HG02973 (cell line): ENCODE data around the gene ADGRD1.
"Not testable (repeated sequence)": the region's sequence is repeated elsewhere in the genome, so short reads cannot be mapped to it uniquely, and the experiment has no call there.

Experiments used
- ATAC-seq: cut with Tn5 transposase; IDR thresholded peaks from one replicate; pipeline ENCODE4 v1.9.1; 2021; ENCODE audit warnings: moderate library complexity; ENCODE audit not compliant: unreplicated experiment

The ADGRD1 gene

DNA sequence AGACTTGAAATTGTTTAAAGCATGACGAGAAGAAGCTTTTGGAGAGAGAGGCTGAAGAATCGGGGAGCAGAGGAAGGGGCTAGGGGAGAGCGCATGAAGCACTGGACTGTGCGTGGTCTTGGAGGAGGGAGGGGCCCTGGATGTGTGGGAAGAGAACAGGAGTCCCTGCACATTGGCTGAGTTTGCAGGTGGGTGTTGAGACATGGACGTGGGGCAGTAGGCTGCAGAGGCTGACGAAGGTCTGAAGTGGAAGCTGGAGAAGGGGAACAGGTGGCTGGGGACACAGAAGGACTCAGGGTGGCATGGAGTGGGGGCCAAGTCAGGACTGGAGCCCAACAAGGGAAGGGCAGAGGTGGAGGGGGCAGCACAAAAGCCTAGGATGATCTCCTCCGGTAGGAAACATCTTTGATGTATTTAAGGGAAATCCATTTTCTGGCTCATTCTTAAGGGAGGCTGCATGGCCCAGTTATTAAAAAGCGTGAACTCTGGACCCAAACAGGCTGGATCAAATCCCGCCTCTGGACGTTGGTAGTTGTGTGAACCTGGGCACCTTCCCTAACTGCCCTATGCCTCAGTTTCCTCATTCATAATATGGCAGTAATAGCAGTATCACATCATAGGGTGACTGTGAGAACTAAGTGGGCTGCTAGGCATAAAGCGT lies 29.0 kb downstream of the ADGRD1 start:
- no peak for ATAC-seq

DNA sequence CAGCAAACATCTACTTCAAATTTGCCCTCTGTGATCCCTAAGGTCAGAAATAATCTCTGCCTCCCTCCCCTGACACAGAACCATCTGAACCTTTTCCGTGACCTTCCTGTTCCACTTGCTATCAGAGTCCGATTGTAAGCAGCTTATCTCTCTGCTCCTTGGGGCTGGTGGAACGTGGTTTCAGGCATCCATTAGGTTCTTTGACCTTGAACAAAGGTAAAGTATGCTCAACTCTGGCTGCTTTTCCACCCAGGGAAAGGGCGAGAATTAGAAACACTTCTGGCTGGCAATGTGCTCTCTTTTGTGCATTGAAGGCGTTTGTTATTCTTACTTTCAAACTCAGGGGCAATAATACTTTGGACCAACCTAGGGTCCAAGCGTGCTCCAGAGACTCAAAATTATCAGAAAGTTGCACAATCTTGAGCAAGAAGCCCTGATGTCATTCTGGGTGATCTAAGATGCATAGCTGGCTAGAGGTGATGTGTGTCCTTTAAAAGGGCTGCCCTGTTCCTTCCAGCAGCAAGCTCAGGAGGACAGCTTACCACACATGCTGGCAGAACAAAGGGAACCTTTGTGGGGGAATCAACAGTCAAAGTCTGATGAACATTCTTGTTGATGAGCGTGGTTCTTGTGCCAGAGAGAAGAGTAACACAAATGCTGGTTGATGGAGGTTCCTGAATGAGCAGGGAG lies 29.8 kb downstream of the ADGRD1 start:
- ATAC-seq = no peak

DNA sequence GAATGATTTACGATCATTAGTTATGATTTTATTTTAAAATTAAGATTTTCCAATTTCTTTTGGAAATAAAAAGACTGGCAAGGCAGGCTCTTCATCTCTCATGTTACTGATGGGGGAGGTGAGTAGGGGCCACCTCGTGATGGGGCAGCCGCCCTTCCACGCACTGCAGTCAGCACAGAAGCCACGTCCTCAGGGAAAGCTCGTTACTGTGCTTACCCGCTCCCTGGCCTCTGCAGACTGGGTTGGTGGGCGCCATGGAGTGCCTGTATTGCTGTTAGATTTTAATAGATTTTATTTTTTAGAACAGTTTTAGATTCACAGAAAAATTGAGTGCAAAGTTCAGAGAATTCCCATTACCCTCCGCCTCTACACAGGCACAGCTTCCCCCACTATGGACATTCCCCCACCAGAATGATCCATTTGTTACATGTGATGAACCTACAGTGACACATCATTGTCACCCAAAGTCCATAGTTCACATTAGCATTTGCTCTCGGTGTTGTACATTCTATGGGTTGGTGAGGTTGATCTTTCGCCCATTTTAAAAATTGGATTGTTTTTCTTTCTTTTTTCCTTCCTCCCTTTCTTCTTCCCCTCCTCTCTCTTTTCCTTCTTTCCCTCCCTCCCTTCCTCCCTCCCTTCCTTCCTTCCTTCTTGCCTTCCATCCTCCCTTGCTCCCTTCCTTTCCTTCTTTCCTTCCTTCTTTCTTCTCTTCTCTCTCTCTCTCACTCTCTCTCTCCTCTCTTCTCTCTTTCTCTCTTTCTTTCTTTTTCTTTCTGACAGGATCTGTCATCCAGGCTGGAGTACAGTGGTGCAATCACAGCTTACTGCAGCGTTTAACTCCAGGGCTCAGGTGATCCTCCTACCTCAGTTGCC lies 30.7 kb downstream of the ADGRD1 start:
- ATAC-seq = no peak

DNA sequence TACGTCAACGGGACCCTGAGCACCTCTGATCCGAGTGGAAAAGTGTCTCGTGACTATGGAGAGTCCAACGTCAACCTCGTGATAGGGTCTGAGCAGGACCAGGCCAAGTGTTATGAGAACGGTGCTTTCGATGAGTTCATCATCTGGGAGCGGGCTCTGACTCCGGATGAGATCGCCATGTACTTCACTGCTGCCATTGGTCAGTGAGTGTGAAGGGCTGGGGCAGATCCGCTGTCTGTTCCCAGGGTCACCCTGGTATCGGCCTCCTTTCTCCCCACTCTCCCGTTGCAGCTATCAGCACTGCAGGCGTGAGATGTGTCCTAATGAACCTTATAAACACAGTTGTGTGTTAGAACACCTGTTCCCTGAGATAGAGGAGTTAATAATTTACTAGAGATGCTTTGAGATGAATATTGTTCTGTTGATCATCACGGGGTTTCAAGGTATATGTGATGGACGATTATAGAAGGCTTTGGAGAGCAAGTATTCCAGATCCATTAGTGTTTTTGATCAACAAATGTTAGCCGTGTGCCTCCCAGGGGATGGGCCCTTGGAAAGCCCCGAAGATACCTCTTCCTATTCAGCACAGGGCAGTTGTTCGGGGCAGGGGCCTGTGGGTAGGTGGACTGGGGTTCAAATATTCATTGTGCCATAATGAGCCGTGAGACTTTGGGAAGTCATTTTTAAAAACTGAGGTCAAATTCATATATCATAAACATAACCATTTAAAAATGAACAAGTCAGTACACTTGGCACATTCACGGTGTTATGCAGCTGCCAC lies 33.6 kb downstream of the ADGRD1 start:
- no peak for ATAC-seq

DNA sequence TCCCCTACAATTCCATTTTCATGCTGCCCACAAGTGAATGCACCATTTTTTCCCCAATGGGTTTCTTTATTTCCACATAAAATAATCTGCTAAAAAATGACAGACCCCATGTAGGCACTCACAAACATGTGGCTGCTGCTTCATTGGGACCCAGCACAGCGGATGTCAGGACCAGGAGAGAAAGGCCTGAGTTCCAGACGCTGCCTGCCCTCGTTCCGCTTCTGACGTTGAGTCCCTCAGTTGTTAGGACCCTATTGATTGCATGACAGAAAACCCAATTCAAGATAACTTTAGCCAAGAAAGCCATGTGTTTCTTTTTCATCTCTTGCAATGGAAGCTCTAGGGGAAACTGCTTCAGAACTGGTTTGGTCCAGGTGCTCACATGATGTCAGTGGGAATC lies 34.6 kb downstream of the ADGRD1 start:
- no peak for ATAC-seq

DNA sequence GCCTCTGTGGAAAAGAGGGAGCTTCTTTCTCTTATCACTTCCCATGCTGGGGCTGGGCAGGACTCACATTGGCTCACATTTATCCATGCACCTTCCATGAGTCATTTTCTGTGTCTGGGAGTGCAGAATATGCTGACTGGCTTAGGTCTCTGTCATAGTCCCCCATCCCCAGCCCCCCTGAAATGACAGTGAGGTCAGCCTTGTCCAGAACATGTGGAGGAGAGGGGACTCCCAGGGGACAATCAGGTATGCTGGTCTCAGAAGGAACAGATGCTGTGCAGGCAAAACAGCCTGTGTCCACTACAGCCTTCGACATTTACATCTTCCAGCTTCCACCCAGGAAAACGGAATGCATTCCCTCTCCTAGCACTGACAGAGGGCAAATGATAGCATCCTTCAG lies 35.0 kb downstream of the ADGRD1 start:
- no peak for ATAC-seq

DNA sequence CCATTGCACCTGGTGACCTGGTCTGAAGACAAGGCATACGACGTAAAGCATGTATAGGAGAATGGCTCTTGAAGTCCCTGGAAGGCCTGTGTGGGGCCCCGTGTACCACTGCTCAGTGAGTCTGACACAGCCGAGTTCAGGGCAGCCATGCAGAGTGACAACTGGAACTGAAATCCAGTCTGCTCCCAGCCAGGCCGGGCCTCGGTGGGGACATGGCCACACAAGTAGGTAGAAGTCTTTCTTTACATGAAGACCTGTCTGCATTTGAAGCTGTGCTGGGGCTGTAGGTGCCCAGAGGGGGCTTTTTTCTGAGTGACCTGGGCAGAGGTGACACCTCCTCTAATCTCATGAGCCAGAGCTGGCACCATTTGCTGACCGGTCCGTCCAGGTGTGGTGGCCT lies 35.7 kb downstream of the ADGRD1 start:
- ATAC-seq = no peak

DNA sequence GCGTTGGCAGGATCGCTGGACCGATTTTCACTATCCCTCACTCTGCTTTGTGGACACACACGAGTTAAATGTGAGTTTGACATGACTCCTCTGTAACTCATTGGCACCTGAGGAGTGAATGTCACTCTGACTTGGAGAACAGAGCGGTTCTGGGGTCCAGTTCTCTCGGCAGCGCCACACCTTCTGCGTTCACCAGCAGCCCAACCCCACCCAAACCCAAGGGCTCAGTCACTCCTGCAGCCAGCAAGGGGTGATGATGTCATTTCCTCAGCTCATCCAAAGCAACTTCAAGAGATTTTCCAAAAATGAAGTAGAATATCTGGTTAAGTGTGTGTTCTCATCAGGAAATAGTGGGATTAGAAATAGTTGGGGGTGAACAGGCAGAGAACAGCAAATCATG lies 36.3 kb downstream of the ADGRD1 start:
- ATAC-seq = no peak

DNA sequence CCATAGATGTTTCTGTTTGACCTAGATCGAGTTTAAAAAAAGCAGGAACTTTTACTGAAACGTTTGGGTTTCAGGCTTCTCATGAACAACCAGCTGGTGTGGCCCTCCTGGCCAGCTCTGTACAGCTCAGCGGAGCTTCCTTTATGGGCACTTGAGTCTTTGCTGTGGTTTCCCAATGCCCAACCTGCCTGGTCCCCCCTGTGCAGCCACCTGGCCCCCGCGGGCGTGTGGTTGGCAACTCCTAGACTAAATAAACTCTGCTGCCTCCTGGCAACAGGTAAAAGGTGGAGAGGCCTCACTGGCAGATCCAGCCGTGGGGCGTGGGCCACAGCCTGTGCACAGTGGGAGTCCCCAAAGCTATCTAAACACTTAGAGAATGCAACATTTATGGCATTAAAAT lies 38.7 kb downstream of the ADGRD1 start:
- ATAC-seq = no peak

DNA sequence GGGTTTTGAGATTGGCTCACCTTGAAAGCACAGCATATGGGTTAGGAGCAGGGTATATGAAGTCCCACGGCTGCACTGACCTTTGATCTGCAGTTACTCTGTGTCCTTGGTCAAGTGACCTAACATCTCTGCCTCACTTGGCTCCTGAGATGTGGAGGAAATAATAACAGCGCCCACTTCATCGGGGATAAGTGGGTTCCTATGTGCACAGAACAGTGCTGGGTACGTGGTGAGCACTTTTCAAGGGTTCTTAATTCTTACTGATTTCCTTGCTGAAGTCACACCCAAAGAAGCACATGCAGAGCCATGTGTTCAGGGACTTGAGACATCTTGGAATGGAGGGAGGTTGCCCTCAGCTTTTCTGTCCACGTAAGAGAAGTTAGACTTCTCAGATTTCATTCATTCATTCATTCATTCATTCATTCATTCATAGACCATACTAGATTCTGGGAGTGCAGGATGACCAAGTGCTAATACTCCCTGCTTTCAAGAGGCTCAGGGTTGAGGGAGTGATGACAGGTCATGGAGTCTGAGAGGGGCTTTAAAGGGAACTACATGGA lies 39.4 kb downstream of the ADGRD1 start:
- ATAC-seq = no peak

DNA sequence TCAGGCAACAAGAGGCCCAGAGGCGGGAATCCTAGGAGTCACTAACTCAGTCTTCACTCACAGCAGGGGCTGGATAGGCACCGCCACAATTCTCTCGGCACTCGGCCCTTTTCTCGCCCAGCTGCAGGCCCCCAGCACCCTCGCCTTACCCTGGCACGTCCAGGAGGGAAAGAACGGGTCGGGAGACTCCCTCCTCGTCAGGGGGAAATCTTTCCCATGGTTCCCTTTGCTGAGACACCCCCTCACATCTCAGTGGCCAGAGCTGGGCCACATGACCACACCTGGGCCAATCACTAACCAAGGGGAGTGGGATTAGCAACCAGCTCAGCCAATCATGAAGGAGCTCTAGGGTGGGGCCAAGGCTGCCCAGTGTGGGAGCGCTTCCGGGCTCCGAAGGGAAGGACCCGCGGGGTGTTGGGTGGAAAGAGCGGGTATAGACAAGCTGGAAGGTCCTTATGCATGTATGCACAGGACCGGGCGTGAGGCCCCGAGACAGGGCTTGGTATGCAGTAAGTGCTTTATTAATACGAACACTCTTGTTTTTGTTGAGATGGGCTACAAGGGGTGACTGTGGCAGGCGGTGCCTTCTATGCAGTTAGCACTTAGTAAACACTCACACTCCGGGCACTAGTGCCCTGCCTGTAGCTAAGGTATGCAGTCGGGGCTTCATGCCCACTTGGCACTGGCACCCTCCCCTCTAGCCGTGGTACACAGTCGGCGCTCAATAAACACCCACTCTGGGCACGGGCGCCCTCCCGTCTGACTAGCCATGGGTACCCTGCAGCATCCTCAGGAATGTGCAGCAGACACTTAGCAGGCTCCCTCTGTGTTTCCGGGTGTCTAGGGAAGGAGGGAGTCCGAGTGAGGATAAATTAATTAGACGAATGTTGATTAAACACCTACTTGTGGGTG lies 40.3 kb downstream of the ADGRD1 start:
- ATAC-seq = no peak

DNA sequence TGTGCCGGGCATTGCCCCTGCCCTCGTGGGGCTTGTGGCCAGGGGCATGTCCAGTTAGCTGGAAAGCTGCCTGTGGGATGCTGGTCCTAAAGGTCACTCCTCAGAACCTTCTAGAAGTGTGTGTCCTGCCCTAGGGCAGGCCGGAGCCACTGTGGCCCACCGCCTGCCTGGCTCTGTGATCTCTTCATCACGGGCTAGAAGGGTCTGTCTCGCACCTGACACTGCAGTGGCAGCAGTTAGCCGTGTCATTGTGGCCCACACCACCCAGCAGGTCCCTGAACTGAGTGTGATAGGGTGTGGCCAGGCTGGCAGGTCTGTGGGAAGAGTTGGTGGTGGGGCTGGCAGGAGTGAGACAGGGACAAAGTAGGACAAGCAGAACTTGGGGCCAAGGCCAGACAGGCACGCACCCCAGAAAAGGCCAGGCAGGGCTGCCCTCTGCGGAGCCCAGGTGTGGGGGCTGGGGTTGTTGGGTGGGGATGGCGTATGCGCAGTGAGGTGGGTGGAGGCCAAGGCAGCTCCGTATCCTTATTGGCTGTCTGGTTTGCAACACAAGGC lies 41.2 kb downstream of the ADGRD1 start:
- ATAC-seq = no peak

DNA sequence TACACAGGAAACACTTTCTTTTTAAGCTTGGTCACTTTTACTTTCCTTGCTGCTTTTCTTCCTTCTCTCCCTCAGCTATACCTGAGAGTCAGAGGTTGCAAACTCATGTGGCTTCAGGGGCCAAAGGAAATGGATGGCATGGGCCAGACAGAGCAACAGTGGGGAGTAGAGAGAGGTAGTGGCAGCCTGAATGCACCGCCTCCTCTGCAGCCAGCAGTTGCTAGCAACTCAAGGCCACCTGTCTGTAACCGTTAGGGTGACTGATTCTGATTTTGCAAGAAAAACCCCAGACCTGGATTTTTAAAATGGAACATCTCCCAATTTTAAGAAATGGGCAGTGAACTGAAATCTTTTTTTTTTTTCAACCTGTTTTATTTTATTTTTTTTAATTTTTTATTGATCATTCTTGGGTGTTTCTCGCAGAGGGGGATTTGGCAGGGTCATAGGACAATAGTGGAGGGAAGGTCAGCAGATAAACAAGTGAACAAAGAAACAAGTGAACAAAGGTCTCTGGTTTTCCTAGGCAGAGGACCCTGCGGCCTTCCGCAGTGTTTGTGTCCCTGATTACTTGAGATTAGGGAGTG lies 41.8 kb downstream of the ADGRD1 start:
- not testable (repeated sequence) for ATAC-seq

DNA sequence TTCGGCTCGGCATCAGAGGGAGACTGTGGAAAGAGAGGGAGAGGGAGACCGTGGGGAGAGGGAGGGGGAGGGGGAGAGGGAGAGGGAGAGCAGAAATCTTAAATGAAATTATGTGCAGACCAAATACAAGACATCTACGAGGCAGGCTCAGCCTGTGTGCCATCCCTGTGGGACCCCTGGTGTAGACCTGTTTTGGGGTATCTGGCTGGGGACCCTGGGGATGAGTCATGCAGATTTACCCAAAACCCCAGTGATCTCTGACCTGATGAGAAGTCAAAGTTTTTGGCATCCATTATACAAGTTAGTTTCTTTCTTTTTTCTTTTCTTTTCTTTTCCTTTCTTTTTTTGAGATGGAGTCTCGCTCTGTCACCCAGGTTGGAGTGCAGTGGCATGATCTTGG lies 44.4 kb downstream of the ADGRD1 start:
- ATAC-seq = no peak

DNA sequence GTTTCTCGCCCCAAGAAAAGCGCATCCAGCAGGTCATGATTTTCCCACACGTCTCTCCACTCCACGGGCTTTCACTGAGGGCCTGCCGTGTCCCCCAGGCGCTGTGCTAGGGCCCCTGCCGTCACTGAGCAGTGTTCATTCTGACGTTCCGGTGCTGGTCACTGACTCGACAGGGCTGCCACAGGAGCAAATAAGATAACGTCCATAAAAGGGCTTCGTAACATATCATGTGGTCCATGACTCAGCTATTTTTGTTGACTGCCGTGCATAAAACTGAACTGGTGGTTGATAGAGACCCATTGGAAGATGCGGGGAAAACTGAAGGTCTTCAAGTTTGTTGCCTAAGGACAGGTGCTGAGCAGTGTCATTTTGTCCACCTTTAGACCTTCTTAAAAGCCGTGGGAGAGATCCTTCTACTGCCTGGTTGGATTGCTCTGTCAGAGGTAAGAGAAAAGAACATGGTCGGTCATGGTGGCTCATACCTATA lies 46.3 kb downstream of the ADGRD1 start:
- no peak for ATAC-seq

DNA sequence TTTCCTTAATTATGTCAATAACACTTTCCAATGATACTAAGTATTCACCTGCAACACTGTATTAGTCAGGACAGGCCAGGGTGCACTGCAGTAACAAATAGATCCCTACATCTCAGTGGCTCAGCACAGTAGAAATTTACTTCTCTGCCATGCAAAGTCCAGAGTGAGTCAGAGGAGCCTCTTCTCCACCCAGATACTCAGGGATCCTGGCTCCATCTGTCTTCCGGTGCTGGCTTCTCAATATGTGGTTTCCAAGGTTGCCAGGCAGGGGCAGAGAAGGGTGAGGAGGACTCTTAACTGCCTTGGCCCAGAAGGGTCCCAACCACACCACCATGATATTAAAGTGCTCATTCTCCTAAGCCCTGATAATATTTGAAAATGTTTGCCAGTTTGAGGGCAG lies 47.8 kb downstream of the ADGRD1 start:
- ATAC-seq = no peak

DNA sequence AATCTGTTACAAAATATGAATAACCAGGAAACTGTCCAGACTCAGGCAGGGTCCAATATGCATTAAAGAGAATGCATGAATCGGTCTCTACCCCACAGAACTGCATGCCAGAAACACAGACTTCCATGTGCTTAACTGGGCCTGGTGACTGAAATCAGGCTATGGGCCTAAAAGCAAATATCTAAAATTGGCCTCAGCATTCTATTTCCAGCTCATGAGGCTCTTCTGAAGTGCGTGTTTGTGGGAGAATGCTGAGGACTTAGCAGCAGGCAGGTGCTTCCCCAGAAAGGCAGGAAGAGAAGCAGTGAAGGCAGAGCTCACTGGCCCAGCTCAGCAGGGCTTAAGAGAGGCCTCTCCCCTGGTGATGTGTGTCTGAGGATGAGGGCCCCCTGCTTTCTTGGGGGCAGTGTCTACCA lies 48.5 kb downstream of the ADGRD1 start:
- peak; percentile 78 for ATAC-seq

DNA sequence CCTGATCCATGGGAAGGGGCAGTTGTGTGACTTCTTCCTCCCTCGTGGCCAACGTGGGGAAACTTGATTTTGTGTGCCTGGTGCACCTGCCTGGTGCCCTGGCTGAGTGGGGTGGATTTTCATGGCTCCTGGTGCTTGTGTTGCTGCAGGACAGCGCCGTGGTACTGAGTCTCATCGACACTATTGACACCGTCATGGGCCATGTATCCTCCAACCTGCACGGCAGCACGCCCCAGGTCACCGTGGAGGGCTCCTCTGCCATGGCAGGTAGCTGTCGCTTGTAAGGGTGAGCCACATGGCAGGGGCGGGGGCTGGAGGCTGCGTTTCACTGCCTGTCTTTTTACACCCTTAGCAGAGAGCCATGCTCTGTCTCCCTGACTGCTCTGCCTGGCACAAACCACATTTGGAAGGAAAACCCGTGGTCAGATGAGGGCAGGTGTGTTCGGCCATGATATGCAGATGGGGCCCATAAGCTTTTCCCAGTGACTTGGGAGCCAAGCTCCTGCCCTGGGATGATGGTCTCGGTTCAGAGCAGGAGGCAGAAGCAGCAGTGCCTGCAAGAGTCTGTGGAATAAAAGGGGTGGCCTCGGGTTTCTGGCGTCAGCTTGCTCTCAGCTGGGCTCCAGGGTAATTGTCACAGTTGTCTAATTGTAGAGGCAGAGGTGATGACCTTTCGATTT lies 49.5 kb downstream of the ADGRD1 start:
- ATAC-seq = no peak

DNA sequence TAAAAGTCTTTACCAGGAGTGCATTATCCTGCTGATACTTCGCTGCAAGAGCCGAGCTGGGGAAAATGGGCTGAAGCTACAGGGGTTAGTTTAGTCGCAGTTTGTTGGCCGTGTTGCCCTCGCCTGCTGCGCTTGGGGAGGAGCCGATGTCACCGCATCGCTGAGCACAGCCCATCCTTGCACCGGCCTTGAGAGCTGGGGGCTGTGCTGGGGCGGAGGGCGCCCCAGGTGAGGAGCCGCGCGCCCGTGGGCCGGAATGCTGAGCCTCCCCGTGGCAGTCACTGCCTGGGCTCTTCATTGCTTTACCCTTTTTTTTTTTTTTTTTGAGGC lies 50.0 kb downstream of the ADGRD1 start:
- no peak for ATAC-seq
